NCI-H2196 (cell line): ENCODE measurements around the gene TMTC2.

Experiments
- DNase-seq: peaks from one replicate; lab custom pipeline; 2025; ENCODE audit not compliant: unreplicated experiment; lab: John Stamatoyannopoulos, UW

TMTC2 gene

GRCh38 chr12:82876075-82876474 lies 189.4 kb downstream of the TMTC2 start:
- no peak for DNase-seq

- DNase-seq: no peak
Observed at GRCh38 chr12:82877963-82878362, 191.3 kb downstream of the TMTC2 start.

- DNase-seq: no peak
Observed at GRCh38 chr12:82880442-82880901, 193.8 kb downstream of the TMTC2 start.

- no peak for DNase-seq
Observed at GRCh38 chr12:82883394-82884355, 197.0 kb downstream of the TMTC2 start.

GRCh38 chr12:82886671-82887340 lies 200.1 kb downstream of the TMTC2 start:
- no peak for DNase-seq

- no peak for DNase-seq
Observed at GRCh38 chr12:82893896-82894295, 207.2 kb downstream of the TMTC2 start.

GRCh38 chr12:82896277-82896676 lies 209.6 kb downstream of the TMTC2 start:
- no peak for DNase-seq

- DNase-seq: no peak
Observed at GRCh38 chr12:82896979-82897378, 210.3 kb downstream of the TMTC2 start.

- DNase-seq: no peak
Observed at GRCh38 chr12:82898441-82898840, 211.7 kb downstream of the TMTC2 start.

GRCh38 chr12:82904219-82904790 lies 217.6 kb downstream of the TMTC2 start:
- DNase-seq: no peak

GRCh38 chr12:82910246-82910893 lies 223.7 kb downstream of the TMTC2 start:
- DNase-seq: no peak

- no peak for DNase-seq
Observed at GRCh38 chr12:82912406-82912805, 225.7 kb downstream of the TMTC2 start.

GRCh38 chr12:82919388-82920054 lies 232.8 kb downstream of the TMTC2 start:
- no peak for DNase-seq

- no peak for DNase-seq
Observed at GRCh38 chr12:82923935-82924334, 237.2 kb downstream of the TMTC2 start.

- DNase-seq: no peak
Observed at GRCh38 chr12:82926630-82927029, 239.9 kb downstream of the TMTC2 start.

- DNase-seq: no peak
Observed at GRCh38 chr12:82930301-82930700, 243.6 kb downstream of the TMTC2 start.

GRCh38 chr12:82931349-82932116 lies 244.8 kb downstream of the TMTC2 start:
- DNase-seq: no peak

- no peak for DNase-seq
Observed at GRCh38 chr12:82937151-82937550, 250.4 kb downstream of the TMTC2 start.

- no peak for DNase-seq
Observed at GRCh38 chr12:82942521-82942920, 255.8 kb downstream of the TMTC2 start.

- no peak for DNase-seq
Observed at GRCh38 chr12:82942991-82943401, 256.3 kb downstream of the TMTC2 start.
